DMS 273 treated with DMSO at 0.1 percent for 48 hours (cell line): ENCODE results near the gene USP22.
"Not testable (repeated sequence)": the region's sequence is repeated elsewhere in the genome, so short reads cannot be mapped to it uniquely, and the experiment has no call there.

Experiments
- DNase-seq: peaks from one replicate; lab custom pipeline; 2025; lab: John Stamatoyannopoulos, UW

The USP22 gene

DNA sequence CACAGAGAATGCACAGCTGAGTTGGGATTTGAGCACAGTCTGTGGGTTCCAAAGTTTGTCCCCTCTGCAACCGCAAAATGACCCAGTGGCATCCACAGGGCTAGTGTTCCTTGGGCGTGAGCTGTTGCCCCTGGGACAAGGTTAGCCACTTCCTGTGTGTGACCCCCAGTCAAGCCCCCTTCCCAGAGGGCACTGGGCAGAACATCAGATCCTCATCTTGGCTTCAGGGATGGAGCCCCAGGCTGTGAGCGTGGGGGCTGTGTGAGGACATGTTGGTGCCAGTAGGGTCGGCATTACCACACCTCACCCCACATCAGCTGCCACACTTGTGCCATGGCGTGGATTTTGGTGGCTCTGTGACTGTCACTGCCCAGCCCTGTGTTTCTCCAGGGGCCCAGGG is 55.3 kb downstream of the USP22 start:
- no peak for DNase-seq

DNA sequence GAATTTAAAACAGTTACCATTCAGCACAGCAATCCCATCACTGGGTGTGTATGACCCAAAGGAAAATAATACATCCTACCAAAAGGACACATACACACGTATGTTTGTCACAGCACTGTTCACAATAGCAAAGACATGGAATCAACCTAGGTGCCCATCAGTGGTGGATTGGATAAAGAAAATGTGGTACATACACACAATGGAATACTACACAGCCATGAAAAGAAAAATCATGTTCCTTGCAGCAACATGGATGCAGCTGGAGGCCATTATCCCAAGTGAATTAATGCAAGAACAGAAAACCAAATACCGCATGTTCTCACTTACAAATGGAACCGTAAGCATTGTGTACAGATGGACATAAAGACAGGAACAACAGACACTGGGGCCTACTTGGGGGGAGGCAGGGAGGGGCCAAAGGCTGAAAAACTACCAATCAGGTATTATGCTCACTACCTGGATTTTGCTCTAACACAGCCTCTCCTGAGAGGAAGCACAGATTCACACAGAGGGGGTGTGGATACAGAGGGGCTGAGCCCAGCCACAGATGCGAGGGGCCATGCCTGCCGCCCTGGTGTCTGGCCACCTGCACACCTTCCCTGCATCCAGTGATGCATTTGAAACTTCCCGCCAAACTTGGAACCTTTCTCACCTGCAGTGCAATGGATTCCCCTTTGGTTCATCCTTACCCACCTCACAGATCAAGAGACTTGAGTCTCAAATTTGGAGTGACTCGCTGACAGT is 55.9 kb downstream of the USP22 start:
- DNase-seq = no peak

DNA sequence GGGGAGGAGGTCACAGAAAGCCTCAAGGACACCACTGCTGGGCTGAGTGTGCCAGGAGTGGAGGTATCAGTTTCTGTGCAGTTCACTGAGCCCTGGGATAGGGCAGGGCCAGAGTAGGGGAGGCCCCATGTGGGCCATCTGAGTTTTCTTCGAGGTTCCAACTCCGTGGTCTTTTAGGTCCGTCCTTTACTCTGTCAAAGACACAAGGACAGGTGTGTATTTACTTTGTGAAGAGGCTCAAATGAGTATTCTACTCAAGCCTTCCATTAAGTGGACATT is 59.5 kb downstream of the USP22 start:
- no peak for DNase-seq

DNA sequence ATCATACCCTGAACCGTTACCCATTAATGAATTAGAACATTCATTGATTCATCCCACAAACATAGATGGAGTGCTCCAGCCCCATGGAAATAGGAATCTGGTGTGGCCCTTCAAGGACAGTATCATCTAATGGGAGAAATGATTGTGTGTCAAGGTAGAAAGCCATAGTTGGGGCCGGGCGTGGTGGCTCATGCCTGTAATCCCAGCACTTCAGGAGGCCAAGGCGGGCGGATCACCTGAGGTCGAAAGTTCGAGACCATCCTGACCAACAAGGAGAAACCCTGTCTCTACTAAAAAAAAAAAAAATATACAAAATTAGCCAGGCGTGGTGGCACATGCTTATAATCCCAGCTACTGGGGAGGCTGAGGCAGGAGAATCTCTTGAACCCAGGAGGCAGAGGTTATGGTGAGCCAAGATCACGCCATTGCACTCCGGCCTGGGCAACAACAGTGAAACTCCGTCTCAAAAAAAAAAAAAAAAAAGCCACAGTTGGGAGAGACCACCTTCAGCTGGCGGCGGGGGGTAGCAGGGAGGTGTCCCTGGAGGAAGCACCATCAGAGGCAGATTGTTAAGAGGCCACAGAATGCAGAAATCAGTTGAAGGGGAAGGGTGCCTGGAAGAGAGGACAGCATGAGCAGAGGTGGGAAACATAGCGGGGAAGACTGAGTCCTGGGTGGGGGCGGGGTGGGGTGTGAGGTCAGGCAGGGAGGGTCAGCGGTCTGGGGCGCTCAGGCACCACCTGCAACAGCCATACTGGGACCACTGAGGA is 60.0 kb downstream of the USP22 start:
- no peak for DNase-seq

DNA sequence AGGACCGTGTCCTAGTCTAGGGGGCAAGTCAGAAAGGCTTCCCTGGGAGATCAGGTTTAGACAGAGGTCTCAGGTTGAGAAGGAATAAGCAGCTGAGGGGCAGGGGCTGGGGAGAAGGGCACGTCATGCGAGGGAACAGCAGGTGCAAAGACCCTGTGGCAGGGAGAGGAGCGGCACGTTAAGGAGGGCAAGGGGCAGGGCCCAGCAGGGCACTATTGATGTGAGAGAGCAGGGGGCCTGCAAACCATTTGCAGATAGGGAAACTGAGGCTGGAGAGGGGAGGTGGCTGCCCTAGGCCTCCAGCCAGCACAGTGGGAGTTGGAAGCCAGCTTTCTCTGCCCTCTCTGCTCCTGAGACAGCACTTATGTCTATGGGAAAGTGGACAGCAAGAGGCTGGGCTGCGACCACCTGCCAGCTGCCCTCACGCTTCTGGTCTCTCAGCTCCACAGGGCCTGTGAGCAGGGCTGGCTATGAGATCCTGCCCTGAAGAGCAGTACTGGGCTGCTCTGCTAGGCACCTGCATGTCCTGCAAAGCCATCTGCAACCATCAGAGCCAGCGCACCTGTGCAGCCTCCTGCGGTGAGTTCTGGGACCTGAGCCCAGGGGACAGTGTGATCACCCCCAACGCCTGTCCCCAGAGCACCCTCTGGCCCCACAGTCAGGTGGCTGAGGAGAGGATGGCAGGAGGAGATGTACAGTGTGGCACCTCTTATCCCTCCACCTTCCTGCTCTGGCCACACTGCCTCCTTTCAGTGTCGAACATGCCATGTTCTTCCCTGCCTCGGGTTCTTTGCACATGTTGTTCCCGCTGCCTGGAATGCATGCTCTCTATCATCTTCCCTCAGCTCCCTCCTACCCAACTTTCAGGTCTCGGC is 61.5 kb downstream of the USP22 start:
- no peak for DNase-seq

DNA sequence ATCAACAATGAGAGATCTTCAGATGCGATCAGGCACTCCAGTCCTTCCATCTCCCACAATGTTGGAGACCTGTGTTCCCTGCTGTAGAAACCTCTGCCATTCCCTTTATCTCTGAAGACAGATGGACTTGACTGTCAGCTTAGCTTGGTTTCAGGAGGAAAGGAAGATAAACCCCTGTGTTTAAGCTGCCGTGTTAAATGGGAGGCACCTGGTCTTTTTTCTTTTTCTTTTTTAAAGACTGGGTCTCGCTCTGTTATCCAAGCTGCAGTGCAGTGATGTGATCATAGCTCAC is 63.1 kb downstream of the USP22 start:
- DNase-seq = no peak

DNA sequence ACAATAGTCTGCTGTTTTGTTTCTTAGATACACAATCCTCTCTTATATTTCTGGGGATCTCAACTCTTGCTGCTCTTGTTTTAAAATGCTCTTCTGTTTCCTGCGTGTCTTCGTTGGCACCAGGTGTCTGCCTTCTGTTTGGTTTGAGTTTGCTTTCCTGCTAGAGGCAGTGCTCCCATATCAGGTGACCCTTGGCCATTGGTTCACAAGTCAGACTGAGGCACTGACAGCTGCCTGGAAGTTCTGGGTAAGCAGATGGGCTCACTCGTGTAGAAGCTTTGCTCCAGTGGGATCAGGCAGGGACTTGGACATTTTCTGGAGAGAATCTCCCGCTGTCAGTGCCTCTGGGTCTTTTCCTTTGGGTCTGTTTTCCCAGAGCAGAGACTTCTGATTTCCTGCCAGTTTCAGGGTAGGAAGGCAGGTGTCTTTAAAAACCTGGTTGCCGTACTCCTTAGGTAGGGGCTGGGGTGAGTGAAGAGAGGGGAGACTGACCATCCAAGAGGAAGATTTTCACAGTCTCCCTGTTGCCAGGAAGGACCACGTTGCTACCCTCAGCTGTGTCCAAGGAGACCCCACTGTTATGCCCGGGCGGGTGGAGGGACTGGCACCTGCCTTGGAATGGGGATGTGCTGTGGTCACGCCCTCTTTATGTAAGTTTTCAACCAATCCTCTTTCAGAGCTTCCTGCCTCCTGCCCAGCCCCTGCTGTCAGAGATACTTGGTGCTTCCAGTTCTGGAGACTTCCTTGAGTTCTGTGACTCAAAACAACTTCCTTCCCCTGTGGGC is 63.6 kb downstream of the USP22 start:
- not testable (repeated sequence) for DNase-seq

DNA sequence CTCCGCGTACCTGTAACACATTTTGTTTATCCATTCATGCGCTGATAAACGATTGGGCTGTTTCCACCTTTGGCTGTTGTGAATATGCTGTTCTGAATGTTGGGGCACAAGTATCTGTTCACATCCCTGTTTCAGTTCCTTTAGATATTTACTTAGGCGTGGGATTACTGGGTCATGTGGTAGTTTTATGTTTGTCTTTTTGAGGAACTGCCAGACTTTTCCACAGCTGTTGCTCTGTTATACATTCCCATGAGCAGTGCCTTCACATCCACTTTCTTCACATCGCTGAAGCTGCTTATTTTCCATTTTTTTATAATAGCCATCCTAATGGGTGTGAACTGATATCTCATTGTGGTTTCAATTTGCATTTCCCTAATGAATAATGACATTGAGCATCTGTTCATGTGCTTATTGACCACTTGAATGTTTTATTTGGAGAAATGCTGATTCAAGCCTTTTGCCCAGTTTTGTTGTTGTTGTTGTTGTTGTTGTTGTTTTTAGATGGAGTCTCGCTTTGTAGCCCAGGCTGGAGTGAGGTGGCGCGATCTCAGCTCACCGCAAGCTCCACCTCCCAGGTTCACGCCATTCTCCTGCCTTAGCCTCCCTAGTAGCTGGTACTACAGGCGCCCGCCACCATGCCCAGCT is 65.1 kb downstream of the USP22 start:
- DNase-seq = not testable (repeated sequence)

DNA sequence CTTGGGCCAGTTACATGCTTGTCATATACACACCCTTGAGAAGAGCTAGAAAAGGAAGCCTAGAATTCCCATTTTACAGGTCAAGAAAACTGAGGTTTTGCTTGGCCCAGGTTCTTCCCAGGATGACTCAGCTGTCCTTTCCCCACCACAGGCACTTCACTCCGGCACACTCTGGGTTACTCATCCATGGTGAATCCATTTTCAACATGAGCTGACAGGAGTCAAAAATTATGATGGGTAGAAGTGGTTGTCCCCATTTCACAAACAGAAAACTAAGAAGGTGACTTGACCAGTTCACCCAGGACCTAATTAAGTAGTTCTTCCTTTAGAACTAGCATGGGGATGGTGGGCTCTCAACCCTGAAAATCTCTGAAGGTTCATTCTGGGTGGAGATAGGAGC is 67.2 kb downstream of the USP22 start:
- no peak for DNase-seq

DNA sequence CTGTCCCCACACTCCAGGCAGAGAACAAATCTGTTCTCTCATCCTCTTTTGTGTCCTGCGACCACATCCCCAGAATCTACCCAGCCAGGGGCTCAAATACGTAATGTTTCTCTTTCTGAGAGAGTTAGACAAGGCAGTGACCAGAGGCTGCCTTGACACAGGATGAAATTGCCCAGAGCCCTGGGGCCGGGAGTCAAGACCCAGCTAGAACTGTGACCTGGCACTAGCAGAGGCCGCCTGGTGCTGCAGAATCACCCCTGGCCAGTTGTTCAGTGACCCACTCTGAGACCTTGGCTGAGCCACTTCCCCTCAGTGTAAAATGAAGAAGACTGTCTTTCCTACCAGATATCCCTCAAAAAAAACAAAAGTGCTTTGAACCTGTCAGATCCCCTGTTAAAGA is 72.5 kb downstream of the USP22 start:
- no peak for DNase-seq

DNA sequence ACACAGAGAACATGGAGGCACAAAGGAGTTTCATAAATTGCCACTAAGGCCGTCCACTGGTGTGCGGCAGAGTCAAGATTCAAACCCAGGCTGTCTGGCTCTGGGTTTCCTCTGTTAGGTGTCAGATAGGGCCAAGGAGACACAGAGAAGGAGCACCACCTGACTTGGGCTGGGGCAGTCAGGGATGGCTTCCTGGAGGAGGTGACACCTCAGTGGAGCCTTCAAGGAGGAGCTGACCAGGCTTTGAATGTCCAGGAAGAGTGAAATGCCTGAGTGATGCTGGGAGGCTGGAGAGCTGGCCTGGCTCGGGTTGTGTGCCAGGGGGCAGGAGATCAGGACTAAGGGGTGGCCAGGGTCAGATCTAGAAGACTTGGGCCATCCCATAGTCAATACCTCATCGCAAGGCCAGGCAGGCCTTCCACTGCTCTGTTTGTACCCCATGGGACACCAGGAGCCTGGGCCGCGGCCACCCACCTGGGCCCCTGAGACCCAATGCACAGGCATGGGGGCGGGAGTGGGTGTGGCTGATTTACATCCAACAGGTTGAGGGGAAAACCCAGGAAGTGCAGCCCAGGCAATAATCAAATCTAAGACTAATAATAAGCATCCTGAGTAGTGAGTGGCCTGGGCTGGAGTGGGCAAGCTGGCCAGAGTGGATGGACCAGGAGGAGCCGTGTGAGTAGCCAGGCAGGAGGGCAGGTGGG is 73.7 kb downstream of the USP22 start:
- DNase-seq = no peak

DNA sequence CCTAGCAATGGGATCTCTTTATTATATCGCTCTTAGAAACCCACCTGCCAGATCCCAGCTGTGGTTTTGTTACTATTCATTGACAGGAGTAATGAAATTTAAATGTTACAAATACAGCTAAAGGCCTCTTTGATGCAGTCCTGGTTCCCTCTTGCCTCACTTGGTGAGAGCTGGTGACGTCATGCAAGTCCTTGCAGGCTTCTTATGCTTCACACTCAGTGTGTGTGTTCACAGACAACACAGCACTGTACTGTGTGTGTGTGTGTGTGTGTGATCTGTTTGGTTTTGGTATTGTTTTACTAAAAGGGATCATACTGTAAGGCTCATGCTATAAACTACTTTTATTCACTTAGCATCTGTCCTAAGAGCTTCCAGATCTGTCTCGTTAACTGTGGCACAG is 75.0 kb downstream of the USP22 start:
- no peak for DNase-seq

DNA sequence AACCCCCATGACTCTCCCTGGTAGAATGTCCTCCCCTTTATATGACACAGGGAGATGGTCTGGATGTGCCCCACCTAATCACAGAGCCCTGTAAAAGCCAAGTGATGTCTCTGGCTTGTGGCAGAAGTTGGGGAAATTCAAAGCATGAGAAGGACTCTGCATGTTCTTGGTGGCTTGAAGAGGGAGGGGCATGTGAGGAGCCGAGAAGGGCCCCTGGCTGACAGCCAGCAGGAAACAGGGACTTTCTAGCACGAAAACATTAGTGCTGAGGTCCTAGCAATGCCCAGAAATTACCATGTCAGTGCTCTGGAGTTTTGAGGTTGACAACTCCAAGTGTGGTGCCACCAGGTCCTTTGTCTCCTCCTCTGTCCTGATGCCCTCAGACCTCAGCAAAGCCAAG is 75.9 kb downstream of the USP22 start:
- DNase-seq = no peak

DNA sequence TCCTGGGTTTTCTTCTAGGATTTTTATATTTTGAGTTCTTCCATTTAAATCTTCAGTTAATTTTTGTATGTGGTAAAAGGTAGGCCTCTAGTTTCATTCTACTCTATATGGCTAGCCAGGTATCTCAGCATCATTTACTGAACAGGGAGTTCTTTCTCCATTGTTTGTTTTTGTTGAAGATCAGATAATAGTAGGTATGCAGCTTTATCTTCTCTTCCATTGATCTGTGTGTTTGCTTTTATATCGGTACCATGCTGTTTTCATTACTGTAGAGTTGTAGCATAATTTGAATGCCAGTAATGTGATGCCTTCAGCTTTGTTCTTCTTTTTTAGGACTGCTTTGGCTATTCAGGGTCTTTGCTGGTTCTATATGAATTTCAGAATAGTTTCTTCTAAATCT is 77.3 kb downstream of the USP22 start:
- no peak for DNase-seq

DNA sequence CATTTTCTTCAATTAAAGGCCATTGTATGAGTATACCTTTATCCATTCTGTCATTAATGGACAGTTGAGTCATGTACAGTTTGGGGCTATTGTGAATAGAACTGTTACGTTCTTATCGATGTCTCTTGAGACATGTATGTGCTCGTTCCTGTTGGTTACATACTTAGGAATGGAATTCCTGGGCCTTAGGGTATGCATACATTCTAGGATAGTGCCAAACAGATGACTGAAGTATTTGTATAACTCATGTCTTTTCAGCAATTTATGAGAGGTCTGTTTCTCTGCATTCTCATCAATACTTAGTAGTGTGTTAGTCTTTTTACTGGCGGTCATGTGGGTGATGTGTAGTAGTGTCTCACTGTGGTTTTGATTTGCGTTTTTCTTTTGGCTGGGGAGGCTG is 81.2 kb downstream of the USP22 start:
- DNase-seq = no peak

DNA sequence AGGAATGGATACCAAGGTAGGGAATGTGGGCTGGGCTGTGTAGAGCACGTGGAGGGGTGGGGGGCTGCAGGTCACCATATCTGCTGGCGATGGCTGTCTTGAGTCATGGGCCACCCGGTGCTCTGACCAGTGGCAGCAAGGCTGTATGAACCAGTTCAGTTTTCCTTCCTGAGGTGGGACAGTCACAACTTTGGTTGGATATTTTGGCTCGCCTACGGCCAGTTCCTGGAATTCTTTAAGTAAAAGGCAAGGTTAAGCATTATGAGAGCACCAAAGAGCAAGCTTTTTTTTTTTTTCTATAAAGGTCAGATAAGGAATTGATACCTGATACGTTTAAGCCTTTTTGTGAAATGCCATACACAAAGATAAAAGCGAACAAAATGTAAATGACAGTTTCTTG is 81.9 kb downstream of the USP22 start:
- no peak for DNase-seq

DNA sequence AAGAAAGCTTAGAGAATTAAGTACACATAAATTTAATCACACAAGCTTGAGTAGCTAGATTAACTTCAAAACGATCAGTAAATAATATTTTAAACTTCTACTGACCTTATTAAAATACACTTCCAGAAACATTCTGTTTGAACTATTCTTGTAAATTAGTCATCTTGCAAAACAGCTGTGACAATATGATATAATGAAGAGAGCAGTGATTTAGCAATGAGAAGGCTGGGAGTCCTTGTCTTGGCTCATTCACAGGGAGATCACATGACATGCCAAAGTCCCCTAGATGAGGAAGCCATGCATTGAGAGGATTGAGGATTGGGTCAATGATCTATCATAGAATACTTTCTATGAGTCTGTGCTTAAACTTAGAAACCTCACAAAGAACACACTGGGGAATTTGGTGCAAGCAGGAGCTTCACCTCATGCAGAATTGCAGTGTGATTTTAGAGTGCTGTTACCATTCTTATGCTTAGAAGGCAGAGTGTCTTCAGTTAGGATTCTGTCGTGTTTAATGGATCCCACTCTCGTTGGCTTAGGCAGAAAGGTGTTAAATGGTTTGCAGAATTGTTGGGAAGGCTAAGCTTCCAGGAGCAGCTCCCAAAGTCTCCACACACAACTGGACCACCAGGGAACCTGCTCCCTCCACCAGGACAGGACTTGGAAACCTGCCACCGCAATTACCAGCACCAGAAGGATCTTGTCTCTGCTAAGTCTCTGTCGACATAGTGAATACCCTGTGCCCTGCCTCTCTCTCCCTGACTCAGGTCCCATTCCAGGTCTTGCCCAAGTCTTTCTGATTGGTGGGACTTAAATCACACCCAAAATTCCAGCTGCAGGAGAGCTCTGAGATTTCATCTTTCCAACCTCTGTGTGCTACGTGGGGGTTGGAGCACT is 87.1 kb downstream of the USP22 start:
- no peak for DNase-seq

DNA sequence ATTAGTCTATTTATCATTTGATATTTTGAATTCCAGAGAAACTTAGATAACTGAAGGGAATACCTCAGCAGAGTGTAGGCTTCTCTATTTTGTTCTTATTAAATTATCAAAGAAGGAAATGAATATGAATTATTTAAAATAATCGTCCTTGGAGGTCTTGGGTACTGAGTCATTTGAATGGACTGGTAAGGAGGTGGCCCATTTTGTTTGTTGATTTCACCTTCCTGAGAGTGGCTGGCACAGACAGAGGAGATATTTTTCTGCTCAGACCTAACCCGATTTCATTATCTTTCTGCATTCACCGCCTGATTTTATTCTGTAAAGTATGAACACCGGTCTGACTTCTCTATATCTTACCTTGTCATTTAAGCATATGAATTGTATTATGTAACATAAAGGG is 88.0 kb downstream of the USP22 start:
- DNase-seq = no peak

DNA sequence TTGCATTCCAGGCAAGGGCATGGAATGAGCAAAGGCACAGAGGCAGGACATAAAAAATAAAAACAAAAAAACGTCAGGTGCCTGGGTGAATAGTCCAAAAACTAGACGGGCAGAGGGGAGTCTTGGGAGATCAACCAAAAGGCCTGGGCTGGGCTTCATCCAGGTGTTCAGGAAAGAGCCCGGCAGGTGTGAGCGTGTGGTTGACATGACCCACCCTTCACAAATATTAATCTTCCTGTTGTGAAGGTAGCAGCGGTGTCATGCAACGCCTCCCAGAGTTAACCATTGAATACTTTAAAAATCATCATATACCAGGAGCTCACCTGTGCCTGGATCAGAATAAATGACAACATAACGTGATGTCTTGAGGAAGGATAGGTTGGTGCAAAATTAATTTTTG is 90.6 kb downstream of the USP22 start:
- DNase-seq = no peak
